H9 (cell line): ENCODE measurements around the gene HLA-DOA. TPM values are rescaled to one million over a fixed set of nuclear protein-coding genes. Genes with fewer than 3 reads are reported as not detected.

Experiments
- DNase-seq: peaks from one replicate; pipeline ENCODE4 v3.0.0-alpha.2; 2017
- H2AFZ ChIP-seq: one replicate; pipeline ENCODE4 v1.6.1; 2013; ENCODE audit warnings: mild to moderate bottlenecking, low read length, control low read depth, moderate library complexity
- H2AK5ac ChIP-seq: 2 replicates; pipeline ENCODE4 v1.6.1; 2013; ENCODE audit warnings: low read length, control low read depth, mixed read lengths; ENCODE audit not compliant: insufficient read length
- H2BK120ac ChIP-seq: one replicate; pipeline ENCODE4 v1.6.1; 2013; ENCODE audit warnings: low read depth, mild to moderate bottlenecking, low read length, control low read depth, inconsistent platforms; ENCODE audit not compliant: poor library complexity, severe bottlenecking
- H2BK12ac ChIP-seq: 2 replicates; pipeline ENCODE4 v1.6.1; 2013; ENCODE audit warnings: low read length, control low read depth, mixed read lengths, low read depth; ENCODE audit not compliant: insufficient read length
- H2BK15ac ChIP-seq: 2 replicates; pipeline ENCODE4 v1.6.1; 2013; ENCODE audit warnings: low read depth, low read length, control low read depth
- H2BK20ac ChIP-seq: one replicate; pipeline ENCODE4 v1.6.1; 2013; ENCODE audit warnings: low read depth, mild to moderate bottlenecking, low read length, control low read depth, inconsistent platforms; ENCODE audit not compliant: poor library complexity, severe bottlenecking
- H2BK5ac ChIP-seq: 2 replicates; pipeline ENCODE4 v1.6.1; 2013; ENCODE audit warnings: low read length, control low read depth, mixed read lengths; ENCODE audit not compliant: insufficient read length
- H3K14ac ChIP-seq: 2 replicates; pipeline ENCODE4 v1.6.1; 2013; ENCODE audit warnings: low read length, control low read depth; ENCODE audit not compliant: insufficient read depth
- H3K18ac ChIP-seq: 2 replicates; pipeline ENCODE4 v1.6.1; 2013; ENCODE audit warnings: low read depth, mild to moderate bottlenecking, mixed read lengths, low read length, control low read depth; ENCODE audit not compliant: insufficient read length
- H3K23ac ChIP-seq: 2 replicates; pipeline ENCODE4 v1.6.1; 2013; ENCODE audit warnings: low read length, control low read depth, mixed read lengths, low read depth; ENCODE audit not compliant: insufficient read length
- H3K23me2 ChIP-seq: 2 replicates; pipeline ENCODE4 v1.6.1; 2013; ENCODE audit warnings: low read depth, mild to moderate bottlenecking, mixed read lengths, low read length, control low read depth; ENCODE audit not compliant: insufficient read length, poor library complexity, severe bottlenecking
- H3K27ac ChIP-seq: 2 replicates; pipeline ENCODE4 v1.5.1; 2013; ENCODE audit warnings: low read length, control low read depth, mixed read lengths, low read depth; ENCODE audit not compliant: insufficient read length
- H3K27me3 ChIP-seq: 2 replicates; pipeline ENCODE4 v1.6.1; 2013; ENCODE audit warnings: low read length, control low read depth, inconsistent platforms; ENCODE audit not compliant: insufficient read depth
- H3K4ac ChIP-seq: 2 replicates; pipeline ENCODE4 v1.6.1; 2013; ENCODE audit warnings: low read depth, mild to moderate bottlenecking, control low read depth, inconsistent platforms, low read length, moderate library complexity
- H3K4me1 ChIP-seq: 2 replicates; pipeline ENCODE4 v1.6.1; 2013; ENCODE audit warnings: low read length, control low read depth, inconsistent platforms; ENCODE audit not compliant: insufficient read depth
- H3K4me2 ChIP-seq: 2 replicates; pipeline ENCODE4 v1.6.1; 2013; ENCODE audit warnings: low read length, control low read depth, mixed read lengths; ENCODE audit not compliant: insufficient read length, insufficient read depth
- H3K56ac ChIP-seq: 2 replicates; pipeline ENCODE4 v1.6.1; 2013; ENCODE audit warnings: low read depth, mild to moderate bottlenecking, mixed read lengths, low read length, control low read depth; ENCODE audit not compliant: insufficient read length
- H3K79me1 ChIP-seq: 2 replicates; pipeline ENCODE4 v1.6.1; 2013; ENCODE audit warnings: low read depth, mild to moderate bottlenecking, moderate library complexity, low read length, control low read depth, inconsistent platforms; ENCODE audit not compliant: insufficient read depth, poor library complexity, severe bottlenecking
- H3K79me2 ChIP-seq: 2 replicates; pipeline ENCODE4 v1.6.1; 2013; ENCODE audit warnings: low read length, control low read depth, inconsistent platforms; ENCODE audit not compliant: insufficient read depth
- H3K9ac ChIP-seq: 2 replicates; pipeline ENCODE4 v1.6.1; 2013; ENCODE audit warnings: low read length, control low read depth, mixed read lengths; ENCODE audit not compliant: insufficient read length; ENCODE audit errors: extremely low read depth
- H3K9me3 ChIP-seq: one replicate; pipeline ENCODE4 v1.6.1; 2013; ENCODE audit warnings: low read depth, low read length, inconsistent platforms; ENCODE audit not compliant: control insufficient read depth
- H3T11ph ChIP-seq: one replicate; pipeline ENCODE4 v1.6.1; 2013; ENCODE audit warnings: mild to moderate bottlenecking, low read length, control low read depth, inconsistent platforms
- H4K20me1 ChIP-seq: one replicate; pipeline ENCODE4 v1.6.1; 2013; ENCODE audit not compliant: control insufficient read depth, insufficient read length, insufficient read depth
- H4K5ac ChIP-seq: 2 replicates; pipeline ENCODE4 v1.6.1; 2013; ENCODE audit warnings: low read depth, mild to moderate bottlenecking, mixed read lengths, low read length, control low read depth; ENCODE audit not compliant: insufficient read length
- H4K8ac ChIP-seq: replicated peaks from 2 replicates; pipeline ENCODE4 v1.6.1; 2013; ENCODE audit warnings: low read length, control low read depth, mixed read lengths, low read depth; ENCODE audit not compliant: insufficient read length
- H4K91ac ChIP-seq: 2 replicates; pipeline ENCODE4 v1.6.1; 2013; ENCODE audit warnings: low read depth, mild to moderate bottlenecking, moderate library complexity, mixed read lengths, low read length, control low read depth; ENCODE audit not compliant: insufficient read length
- H3K27ac Mint-ChIP-seq, 3 experiments: 2 replicates in 2 of 3; 3 replicates in 1 of 3; pipeline ENCODE4 v1.8.0; 2020 to 2021; ENCODE audit warnings: mixed read lengths in 3 of 3, mild to moderate bottlenecking in 1 of 3, moderate library complexity in 1 of 3
- H3K27me3 Mint-ChIP-seq: 2 replicates; pipeline ENCODE4 v1.8.0; 2021; ENCODE audit warnings: low read depth, mild to moderate bottlenecking, moderate library complexity, mixed read lengths
- H3K36me3 Mint-ChIP-seq, 3 experiments: 2 replicates in 2 of 3; 3 replicates in 1 of 3; pipeline ENCODE4 v1.8.0; 2020 to 2021; ENCODE audit warnings: low read depth in 3 of 3, mixed read lengths in 3 of 3; ENCODE audit not compliant: insufficient read depth in 1 of 3
- H3K4me1 Mint-ChIP-seq, 2 experiments: 2 replicates each; pipeline ENCODE4 v1.8.0; 2020; ENCODE audit warnings: mixed read lengths in 2 of 2
- H3K4me3 Mint-ChIP-seq, 2 experiments: 2 replicates in 1 of 2; 3 replicates in 1 of 2; pipeline ENCODE4 v1.8.0; 2020 to 2021; ENCODE audit warnings: mild to moderate bottlenecking in 2 of 2, mixed read lengths in 2 of 2, moderate library complexity in 1 of 2
- H3K9me3 Mint-ChIP-seq, 2 experiments: 2 replicates in 1 of 2; 3 replicates in 1 of 2; pipeline ENCODE4 v1.8.0; 2020; ENCODE audit warnings: mild to moderate bottlenecking in 2 of 2, mixed read lengths in 2 of 2, moderate library complexity in 1 of 2
- WGBS: extraction: QIAGEN DNeasy Blood & Tissue Kit; methylation state at CpG from one replicate; pipeline ENCODE4 v1.1.7; 2013; ENCODE audit warnings: missing lambda C conversion rate, low lambda C conversion rate, mixed read lengths; ENCODE audit not compliant: insufficient read length; ENCODE audit errors: extremely low coverage; 5-methylcytosine and 5-hydroxymethylcytosine counted together
- total RNA-seq: library from RNA; stranded (reverse); gene quantifications from 2 replicates; pipeline ENCODE4 v1.2.1, GENCODE V29; 2021
- TF ChIP-seq, protein P1 (sequence below): fragments of 200-600 bp; sonication (generic); conservative IDR thresholded peaks from 3 replicates; pipeline ENCODE4 v1.8.0; 2021; ENCODE audit warnings: antibody characterized with exemption, mild to moderate bottlenecking

Gene HLA-DOA
- total RNA-seq, 1 experiment from 2014 or later, result 15.6 TPM

- Histone ChIP-seq H3K23ac (no peak overlapping the region), H3K4ac (no peak overlapping the region), H2BK120ac (no peak overlapping the region), H3K4me2 (peak overlapping the region; percentile 10), H3K9ac (no peak overlapping the region), H2BK15ac (no peak overlapping the region), H3K27ac (no peak overlapping the region), H3T11ph (no peak overlapping the region), H4K8ac (no peak overlapping the region), H3K14ac (no peak overlapping the region), H4K20me1 (no peaks in the 10 kb centered on the region), H3K27me3 (no peaks in the 10 kb centered on the region), H3K4me1 (peaks cover 2% of the 10 kb centered on the region), H3K9me3 (no peaks in the 10 kb centered on the region), H3K23me2 (no peaks in the 10 kb centered on the region), H3K79me2 (no peaks in the 10 kb centered on the region; the same call in 1 of the 2 replicates), H4K5ac (no peak overlapping the region), H2BK12ac (no peak overlapping the region), H2AFZ (no peak overlapping the region), H2BK20ac (no peak overlapping the region), H4K91ac (no peak overlapping the region), H3K79me1 (no peaks in the 10 kb centered on the region), H2BK5ac (no peak overlapping the region), H3K56ac (no peak overlapping the region), H2AK5ac (no peak overlapping the region), H3K18ac (no peak overlapping the region)
- TF ChIP-seq, protein P1, sequence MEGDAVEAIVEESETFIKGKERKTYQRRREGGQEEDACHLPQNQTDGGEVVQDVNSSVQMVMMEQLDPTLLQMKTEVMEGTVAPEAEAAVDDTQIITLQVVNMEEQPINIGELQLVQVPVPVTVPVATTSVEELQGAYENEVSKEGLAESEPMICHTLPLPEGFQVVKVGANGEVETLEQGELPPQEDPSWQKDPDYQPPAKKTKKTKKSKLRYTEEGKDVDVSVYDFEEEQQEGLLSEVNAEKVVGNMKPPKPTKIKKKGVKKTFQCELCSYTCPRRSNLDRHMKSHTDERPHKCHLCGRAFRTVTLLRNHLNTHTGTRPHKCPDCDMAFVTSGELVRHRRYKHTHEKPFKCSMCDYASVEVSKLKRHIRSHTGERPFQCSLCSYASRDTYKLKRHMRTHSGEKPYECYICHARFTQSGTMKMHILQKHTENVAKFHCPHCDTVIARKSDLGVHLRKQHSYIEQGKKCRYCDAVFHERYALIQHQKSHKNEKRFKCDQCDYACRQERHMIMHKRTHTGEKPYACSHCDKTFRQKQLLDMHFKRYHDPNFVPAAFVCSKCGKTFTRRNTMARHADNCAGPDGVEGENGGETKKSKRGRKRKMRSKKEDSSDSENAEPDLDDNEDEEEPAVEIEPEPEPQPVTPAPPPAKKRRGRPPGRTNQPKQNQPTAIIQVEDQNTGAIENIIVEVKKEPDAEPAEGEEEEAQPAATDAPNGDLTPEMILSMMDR, result peak; percentile 83
- peaks cover 2% of the 10 kb centered on the region; the same call in 1 of the 2 replicates for H3K27me3 Mint-ChIP-seq
- H3K9me3 Mint-ChIP-seq, result no peaks in the 10 kb centered on the region; a peak in 1 of 5 replicates
- WGBS, result no CpG with 5 or more reads among the region's 6 CpGs
- DNase-seq, result peak; percentile 60
- H3K36me3 Mint-ChIP-seq, result no peaks in the 10 kb centered on the region
- H3K4me1 Mint-ChIP-seq, result peaks cover 14 to 21% of the 10 kb centered on the region in 2 experiments
- H3K4me3 Mint-ChIP-seq, result no peak overlapping the region
- H3K27ac Mint-ChIP-seq, result no peak overlapping the region
Measured at GRCh38 chr6:33014841-33015634, 5.6 kb upstream of the HLA-DOA start.
